Erythroblast (primary cell): ENCODE results near the gene GIPC1.

Source experiments
- GATA1 ChIP-seq: IDR thresholded peaks from 2 replicates; pipeline ENCODE4 v1.6.1; 2011; ENCODE audit warnings: low read depth, mild to moderate bottlenecking, control low read depth, low read length, moderate library complexity
- POLR2A ChIP-seq: IDR thresholded peaks from 2 replicates; pipeline ENCODE4 v1.6.1; 2011; ENCODE audit warnings: mild to moderate bottlenecking, low read length

GRCh38 chr19:14473073-14473977, 22.6 kb downstream of the GIPC1 start:
- TF ChIP-seq POLR2A: no peak
- no peak for TF ChIP-seq GATA1
